ENCODE data around the gene CAPS2. TPM values are rescaled to one million over a fixed set of nuclear protein-coding genes. Genes with fewer than 3 reads are reported as not detected.

The CAPS2 gene
- total RNA-seq, 1 donor from 2014 or later: 6.6 TPM

DNA sequence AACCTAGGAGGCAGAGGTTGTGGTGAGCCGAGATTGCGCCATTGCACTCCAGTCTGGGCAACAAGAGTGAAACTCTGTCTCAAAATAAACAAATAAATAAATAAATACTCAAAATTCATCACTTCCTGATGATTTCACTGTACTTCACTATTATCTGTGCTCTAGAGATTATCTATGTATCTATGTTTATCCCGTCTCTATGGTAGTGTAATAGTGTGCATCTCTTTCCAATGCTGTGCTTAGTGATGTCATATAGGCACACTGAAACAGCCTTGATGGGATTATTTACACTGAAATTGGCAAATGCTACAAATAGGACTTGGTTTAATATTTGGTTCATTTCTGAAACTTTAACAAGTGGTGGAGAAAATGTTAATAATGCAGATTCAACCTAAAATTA lies 6.5 kb downstream of the CAPS2 start:
- Mint-ChIP-seq H3K9me3 (no peaks in the 10 kb centered on the region), H3K27me3 (ENCODE audit: low read depth) (no peaks in the 10 kb centered on the region), H3K4me3 (no peak overlapping the region), H3K36me3 (ENCODE audit: low read depth) (no peaks in the 10 kb centered on the region), H3K27ac (ENCODE audit: unreplicated experiment) (no peak overlapping the region), H3K4me1 (peaks cover 8% of the 10 kb centered on the region)
- TF ChIP-seq, protein P1, sequence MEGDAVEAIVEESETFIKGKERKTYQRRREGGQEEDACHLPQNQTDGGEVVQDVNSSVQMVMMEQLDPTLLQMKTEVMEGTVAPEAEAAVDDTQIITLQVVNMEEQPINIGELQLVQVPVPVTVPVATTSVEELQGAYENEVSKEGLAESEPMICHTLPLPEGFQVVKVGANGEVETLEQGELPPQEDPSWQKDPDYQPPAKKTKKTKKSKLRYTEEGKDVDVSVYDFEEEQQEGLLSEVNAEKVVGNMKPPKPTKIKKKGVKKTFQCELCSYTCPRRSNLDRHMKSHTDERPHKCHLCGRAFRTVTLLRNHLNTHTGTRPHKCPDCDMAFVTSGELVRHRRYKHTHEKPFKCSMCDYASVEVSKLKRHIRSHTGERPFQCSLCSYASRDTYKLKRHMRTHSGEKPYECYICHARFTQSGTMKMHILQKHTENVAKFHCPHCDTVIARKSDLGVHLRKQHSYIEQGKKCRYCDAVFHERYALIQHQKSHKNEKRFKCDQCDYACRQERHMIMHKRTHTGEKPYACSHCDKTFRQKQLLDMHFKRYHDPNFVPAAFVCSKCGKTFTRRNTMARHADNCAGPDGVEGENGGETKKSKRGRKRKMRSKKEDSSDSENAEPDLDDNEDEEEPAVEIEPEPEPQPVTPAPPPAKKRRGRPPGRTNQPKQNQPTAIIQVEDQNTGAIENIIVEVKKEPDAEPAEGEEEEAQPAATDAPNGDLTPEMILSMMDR (conservative IDR thresholded peaks at IDR 0.05): no peak
- no peak for DNase-seq (ENCODE audit: low read depth, low spot score)

DNA sequence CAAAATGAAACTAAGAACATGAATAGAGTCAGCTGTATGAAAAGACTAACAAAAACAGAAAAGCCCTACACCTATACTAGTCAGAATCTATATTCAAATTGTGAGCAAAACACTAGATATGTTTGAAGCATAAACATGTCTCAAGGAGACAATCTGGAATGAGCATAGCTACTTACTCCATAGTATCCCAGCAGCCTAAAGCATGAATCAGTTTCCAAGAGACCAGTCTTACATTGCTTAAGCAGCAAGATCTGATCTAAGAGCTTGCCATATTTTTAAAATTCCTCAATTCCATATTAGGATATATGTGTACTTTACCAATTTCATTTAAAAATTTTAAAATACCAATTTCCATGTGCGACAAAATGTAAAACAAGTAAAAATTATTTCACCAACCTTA lies 7.7 kb downstream of the CAPS2 start:
- H3K9me3 Mint-ChIP-seq: no peaks in the 10 kb centered on the region
- H3K4me1 Mint-ChIP-seq: peaks cover 7% of the 10 kb centered on the region
- TF ChIP-seq, protein P1 (conservative IDR thresholded peaks at IDR 0.05): no peak
- H3K36me3 Mint-ChIP-seq (ENCODE audit: low read depth): no peaks in the 10 kb centered on the region
- H3K4me3 Mint-ChIP-seq: no peak overlapping the region
- no peak overlapping the region for H3K27ac Mint-ChIP-seq (ENCODE audit: unreplicated experiment)
- DNase-seq (ENCODE audit: low read depth, low spot score): no peak
- no peaks in the 10 kb centered on the region for H3K27me3 Mint-ChIP-seq (ENCODE audit: low read depth)

DNA sequence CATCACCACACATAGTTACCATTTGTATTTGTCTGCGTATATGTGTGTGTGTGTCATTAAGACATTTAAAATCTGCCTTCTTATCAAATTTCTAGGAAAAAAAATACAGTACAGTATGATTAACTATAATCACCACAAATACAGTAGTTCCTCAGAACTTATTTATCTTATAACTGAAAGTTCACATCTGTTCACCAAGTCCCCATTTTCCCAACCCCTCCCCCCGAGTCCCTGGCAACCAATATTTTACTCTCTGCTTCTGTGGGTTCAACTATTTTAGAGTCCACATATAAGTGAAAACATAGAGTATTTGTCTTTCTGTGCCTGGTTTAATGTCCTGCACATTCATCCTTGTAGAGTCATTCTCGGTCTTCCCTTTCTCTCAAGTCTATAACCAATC lies 12.3 kb downstream of the CAPS2 start:
- Mint-ChIP-seq H3K27ac (ENCODE audit: unreplicated experiment) (no peak overlapping the region), H3K27me3 (ENCODE audit: low read depth) (no peaks in the 10 kb centered on the region), H3K4me3 (no peak overlapping the region), H3K36me3 (ENCODE audit: low read depth) (no peaks in the 10 kb centered on the region), H3K9me3 (no peaks in the 10 kb centered on the region), H3K4me1 (peaks cover 7% of the 10 kb centered on the region)
- TF ChIP-seq, protein P1 (conservative IDR thresholded peaks at IDR 0.05): no peak
- no peak for DNase-seq (ENCODE audit: low read depth, low spot score)

DNA sequence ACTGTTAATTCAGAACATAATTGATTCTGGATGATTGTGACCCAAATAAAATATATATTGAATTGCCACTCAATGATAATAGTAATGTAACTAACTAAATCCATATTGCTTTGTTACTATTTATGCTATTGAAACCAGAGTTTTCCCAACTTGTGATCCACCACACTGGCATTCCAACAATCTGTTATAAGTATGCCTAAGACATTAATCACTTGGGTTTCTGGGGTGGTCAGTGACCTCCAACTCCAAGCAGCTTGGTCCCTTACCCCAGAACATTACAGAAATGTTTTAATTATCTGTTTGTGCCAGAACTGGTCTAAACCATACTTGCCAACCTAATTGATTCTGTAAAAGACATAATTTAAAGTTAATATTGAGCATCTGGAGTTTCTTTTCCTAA lies 14.6 kb downstream of the CAPS2 start:
- no peak overlapping the region for H3K4me3 Mint-ChIP-seq
- no peaks in the 10 kb centered on the region for H3K9me3 Mint-ChIP-seq
- peaks cover 7% of the 10 kb centered on the region for H3K4me1 Mint-ChIP-seq
- no peak for DNase-seq (ENCODE audit: low read depth, low spot score)
- no peak overlapping the region for H3K27ac Mint-ChIP-seq (ENCODE audit: unreplicated experiment)
- no peaks in the 10 kb centered on the region for H3K27me3 Mint-ChIP-seq (ENCODE audit: low read depth)
- TF ChIP-seq, protein P1 (conservative IDR thresholded peaks at IDR 0.05): no peak
- H3K36me3 Mint-ChIP-seq (ENCODE audit: low read depth): no peaks in the 10 kb centered on the region

DNA sequence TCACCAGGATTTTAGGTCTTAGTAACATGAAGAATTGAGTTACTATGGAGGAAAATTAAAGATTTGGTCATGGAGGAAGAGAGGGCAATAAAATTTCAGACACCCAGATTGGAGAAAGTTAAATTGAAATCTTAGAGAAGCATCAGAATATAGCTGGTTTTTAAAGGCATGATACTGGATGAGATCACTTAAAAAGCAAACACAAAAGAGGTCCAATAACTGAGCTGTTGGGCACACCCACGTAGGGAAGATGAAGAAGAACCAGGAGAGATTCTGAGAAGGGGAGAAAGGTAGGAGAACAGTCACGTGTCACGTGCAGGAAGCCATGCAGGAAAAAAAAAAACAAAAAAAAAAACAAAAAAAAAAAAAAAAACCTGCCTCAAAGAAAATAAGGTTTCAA lies 18.8 kb downstream of the CAPS2 start:
- Mint-ChIP-seq H3K4me1 (no peaks in the 10 kb centered on the region), H3K9me3 (peaks cover 3% of the 10 kb centered on the region), H3K36me3 (ENCODE audit: low read depth) (no peaks in the 10 kb centered on the region), H3K27ac (ENCODE audit: unreplicated experiment) (no peak overlapping the region), H3K27me3 (ENCODE audit: low read depth) (no peaks in the 10 kb centered on the region), H3K4me3 (no peak overlapping the region)
- TF ChIP-seq, protein P1 (conservative IDR thresholded peaks at IDR 0.05): no peak
- DNase-seq (ENCODE audit: low read depth, low spot score): no peak

DNA sequence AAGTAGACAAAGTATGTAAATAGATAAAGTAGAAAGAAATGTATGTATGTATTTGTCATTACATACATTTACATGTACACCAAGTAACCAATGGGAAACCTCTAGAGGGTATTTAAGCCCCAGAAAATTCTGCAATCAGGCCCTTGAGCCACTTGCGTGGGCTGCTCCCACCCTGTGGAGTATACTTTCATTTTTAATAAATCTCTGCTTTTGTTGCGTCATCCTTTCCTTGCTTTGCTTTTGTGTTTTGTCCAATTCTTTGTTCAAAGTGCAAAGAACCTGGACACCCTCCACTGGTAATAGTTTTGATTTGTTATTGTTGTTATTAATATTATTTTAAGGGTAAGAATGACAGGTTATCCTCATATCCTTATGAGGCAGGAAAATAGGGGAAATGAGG lies 21.8 kb downstream of the CAPS2 start:
- Mint-ChIP-seq H3K36me3 (ENCODE audit: low read depth) (peaks cover 3% of the 10 kb centered on the region), H3K9me3 (peaks cover 3% of the 10 kb centered on the region), H3K4me1 (no peaks in the 10 kb centered on the region), H3K27me3 (ENCODE audit: low read depth) (no peaks in the 10 kb centered on the region), H3K4me3 (no peak overlapping the region), H3K27ac (ENCODE audit: unreplicated experiment) (no peak overlapping the region)
- DNase-seq (ENCODE audit: low read depth, low spot score): no peak
- TF ChIP-seq, protein P1 (conservative IDR thresholded peaks at IDR 0.05): no peak

Data from neural crest cell (in vitro differentiated cells).